Cardiac fibroblast (primary cell): Measurements from ENCODE around the gene ARHGAP10.

Experiments
- DNase-seq, 2 donors: peaks; one replicate each; pipeline versions ENCODE4 v3.0.0 to v3.0.0-alpha.2; 2010; ENCODE audit warnings: low read depth in 2 of 2
- H3K4me3 ChIP-seq, 2 donors: replicated peaks in 1 of 2; 1 replicate in 1 of 2; 2 replicates in 1 of 2; pipeline ENCODE4 v1.5.1; 2011; ENCODE audit warnings: low read depth in 2 of 2, low read length in 2 of 2, mild to moderate bottlenecking in 2 of 2, moderate library complexity in 1 of 2
- CTCF ChIP-seq: IDR thresholded peaks from one replicate; pipeline ENCODE4 v1.5.1; 2011; ENCODE audit warnings: low read depth, mild to moderate bottlenecking, low read length, inconsistent platforms

Gene ARHGAP10

GRCh38 chr4:147813109-147813773, 81.4 kb downstream of the ARHGAP10 start:
- no peak for DNase-seq
- no peak for TF ChIP-seq CTCF
- no peak overlapping the region for H3K4me3 ChIP-seq

GRCh38 chr4:147813973-147814372, 82.1 kb downstream of the ARHGAP10 start:
- DNase-seq = no peak
- TF ChIP-seq CTCF = no peak
- H3K4me3 ChIP-seq = no peak overlapping the region

- TF ChIP-seq CTCF = no peak
Measured at GRCh38 chr4:147814376-147814775, 82.5 kb downstream of the ARHGAP10 start.

GRCh38 chr4:147815741-147816140, 83.9 kb downstream of the ARHGAP10 start:
- no peak for DNase-seq
- H3K4me3 ChIP-seq = no peak overlapping the region
- no peak for TF ChIP-seq CTCF

More at GRCh38 chr4:147814376-147814775, 82.5 kb downstream of the ARHGAP10 start:
- H3K4me3 ChIP-seq = no peak overlapping the region
- no peak for DNase-seq

- no peak overlapping the region for H3K4me3 ChIP-seq
- no peak for TF ChIP-seq CTCF
- DNase-seq = no peak
Measured at GRCh38 chr4:147816382-147817254, 84.7 kb downstream of the ARHGAP10 start.

- H3K4me3 ChIP-seq = no peak overlapping the region
- no peak for DNase-seq
- TF ChIP-seq CTCF = no peak
Measured at GRCh38 chr4:147820975-147821374, 89.1 kb downstream of the ARHGAP10 start.
